Mucosa of gallbladder (tissue), 1 donor: ENCODE measurements around the gene INS. TPM values are rescaled to one million over a fixed set of nuclear protein-coding genes. Genes with fewer than 3 reads are reported as not detected.
A peak's percentile ranks its signal among the peaks of the same experiment; 100 is the strongest.

Experiments used
- DNase-seq: peaks from one replicate; pipeline ENCODE4 v3.0.0-alpha.2; 2020; ENCODE audit warnings: low spot score
- total RNA-seq: library from RNA; stranded (reverse); gene quantifications from one replicate; pipeline ENCODE4 v1.2.1, GENCODE V29; 2021
- donor health status: DM: no; HTN: no; CAD: no.

Gene INS
- total RNA-seq, 1 donor from 2014 or later: 1.2 TPM

DNA sequence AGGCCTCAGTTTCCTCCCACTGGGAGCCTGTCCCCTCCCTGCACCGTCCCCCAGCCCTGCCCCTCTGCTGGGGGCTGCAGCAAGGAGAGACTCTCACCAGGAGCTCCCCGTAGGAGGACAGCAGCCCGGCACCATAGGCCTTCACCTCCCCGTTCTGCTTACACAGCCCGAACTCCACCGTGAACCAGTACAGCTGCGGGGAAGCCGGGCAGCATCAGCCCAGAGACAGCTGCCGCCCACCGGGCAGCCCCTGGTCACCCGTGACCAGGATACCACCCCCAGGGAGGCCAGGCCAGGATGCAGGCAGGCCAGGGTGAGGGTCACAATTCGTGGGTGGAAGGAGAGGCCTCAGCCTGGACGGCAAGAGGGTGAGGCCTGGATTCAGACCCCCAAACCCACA lies 4.6 kb upstream of the INS start:
- DNase-seq: no peak

DNA sequence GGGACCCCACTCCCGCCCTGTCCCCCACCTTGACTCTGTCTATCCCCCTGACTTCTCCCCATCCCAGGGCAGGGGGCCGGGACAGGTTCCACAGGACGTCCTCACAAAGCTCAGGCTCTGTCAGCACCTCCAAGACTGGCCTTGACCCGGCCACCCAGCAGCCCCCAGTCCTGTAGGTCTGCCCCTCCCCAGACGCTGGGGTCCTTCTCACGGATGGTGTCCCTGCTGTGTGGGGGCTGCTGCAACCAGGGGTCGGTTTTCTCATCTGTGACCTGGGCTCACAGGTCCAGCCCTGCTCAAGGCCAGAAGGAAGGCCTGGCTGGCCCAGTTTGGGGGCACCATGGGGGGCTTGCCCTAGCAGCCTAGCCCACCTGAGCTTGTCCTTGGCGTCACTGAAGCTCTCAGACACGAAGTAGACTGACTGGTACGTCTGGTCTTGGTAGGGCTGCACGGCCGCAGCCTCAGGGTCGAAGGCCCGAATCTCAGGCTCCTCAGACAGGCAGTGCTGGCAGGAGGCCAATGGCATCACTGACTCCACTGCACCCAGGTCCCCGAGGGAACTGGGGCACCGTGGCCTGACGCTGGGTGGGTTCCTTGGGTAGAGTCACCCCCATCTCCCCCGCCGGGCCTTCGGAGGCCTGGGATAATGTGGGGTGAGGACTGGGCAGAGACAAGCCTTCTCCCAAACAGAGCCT lies 4.0 kb upstream of the INS start:
- DNase-seq: no peak

DNA sequence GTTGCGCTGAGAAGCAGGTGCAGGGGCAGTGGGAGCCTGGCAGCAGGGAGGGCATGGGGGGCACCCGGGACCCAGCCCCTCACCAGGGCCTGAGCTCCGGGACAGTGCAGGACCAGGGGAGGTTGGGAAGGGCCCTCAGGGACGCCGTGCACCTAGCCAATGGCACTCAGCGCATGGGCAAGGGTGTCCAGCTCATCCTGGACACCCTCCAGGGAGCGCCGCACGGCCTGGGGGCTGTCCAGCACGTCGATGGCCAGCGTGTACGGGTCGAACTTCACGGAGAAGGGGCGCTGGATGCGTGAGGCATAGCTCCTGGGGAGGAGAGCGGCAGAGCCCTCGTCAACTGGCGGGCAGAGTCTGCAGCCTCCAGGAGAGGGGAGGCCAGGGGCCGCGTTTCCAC lies 3.1 kb upstream of the INS start:
- DNase-seq: no peak

DNA sequence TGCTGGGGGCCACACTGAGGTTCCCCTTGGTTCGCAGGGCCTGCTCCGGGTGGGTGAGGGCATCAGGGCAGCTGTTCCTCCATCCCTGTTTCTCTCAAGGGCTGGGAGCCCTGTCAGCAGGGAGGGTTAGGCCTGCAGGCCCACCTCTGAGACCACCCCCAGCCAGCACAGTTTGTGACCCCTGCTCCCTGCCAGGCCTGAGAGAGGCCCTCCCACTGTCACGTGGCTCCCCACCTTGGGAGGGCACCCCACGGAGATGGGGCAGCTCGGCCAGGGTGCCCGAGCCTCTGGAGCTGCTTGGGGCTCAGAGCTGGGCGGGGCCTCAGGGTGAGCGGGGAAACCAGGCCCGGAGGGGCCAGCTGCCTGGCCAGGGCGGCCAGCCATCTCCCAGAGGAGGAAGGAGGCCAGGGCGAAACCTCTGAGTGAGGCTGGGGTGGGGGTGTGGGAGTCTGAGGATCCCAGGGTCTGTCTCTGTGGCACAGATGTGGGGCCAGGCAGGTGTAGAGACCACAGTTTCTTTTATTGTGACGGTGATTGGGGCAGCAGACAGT lies 2.5 kb upstream of the INS start:
- DNase-seq: no peak

DNA sequence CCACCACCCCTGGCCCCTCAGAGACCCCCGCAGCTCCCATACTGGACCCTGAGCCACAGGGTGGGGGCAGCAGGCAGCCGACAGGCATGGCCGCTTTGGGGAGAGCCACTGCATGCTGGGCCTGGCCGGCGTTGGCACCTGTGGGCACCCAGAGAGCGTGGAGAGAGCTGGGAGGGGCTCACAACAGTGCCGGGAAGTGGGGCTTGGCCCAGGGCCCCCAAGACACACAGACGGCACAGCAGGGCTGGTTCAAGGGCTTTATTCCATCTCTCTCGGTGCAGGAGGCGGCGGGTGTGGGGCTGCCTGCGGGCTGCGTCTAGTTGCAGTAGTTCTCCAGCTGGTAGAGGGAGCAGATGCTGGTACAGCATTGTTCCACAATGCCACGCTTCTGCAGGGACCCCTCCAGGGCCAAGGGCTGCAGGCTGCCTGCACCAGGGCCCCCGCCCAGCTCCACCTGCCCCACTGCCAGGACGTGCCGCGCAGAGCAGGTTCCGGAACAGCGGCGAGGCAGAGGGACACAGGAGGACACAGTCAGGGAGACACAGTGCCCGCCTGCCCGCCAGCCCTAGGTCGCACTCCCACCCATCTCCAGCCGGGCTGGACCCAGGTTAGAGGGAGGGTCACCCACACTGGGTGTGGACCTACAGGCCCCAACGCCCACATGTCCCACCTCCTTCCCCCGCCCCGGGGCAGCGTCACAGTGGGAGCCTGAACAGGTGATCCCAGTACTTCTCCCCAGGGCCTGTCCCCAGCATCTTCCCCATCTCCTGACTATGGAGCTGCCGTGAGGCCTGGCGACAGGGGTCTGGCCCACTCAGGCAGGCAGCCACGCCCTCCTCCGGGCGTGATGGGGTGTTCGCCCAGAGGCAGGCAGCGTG lies 1.2 kb downstream of the INS start:
- no peak for DNase-seq

DNA sequence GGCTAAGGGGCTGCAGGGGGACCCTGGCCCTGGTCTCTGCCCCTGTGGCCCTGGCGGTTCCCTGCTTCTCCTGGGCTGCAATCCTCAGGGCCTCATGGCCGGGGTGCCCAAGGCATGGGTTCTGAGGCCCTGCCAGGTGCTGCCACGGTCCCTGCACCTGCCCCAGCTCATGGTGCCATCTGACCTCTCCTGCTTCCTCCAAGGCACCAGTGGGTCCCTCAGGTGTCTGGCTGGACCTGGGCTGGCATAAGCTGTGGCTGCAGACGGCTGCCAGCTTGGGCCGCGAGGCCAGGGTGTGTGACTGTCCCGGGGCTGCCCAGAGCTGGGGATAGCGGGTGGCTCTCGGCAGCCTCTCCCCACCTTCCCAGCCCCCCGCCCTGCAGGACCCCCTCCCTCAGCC lies 2.0 kb downstream of the INS start:
- DNase-seq: no peak

DNA sequence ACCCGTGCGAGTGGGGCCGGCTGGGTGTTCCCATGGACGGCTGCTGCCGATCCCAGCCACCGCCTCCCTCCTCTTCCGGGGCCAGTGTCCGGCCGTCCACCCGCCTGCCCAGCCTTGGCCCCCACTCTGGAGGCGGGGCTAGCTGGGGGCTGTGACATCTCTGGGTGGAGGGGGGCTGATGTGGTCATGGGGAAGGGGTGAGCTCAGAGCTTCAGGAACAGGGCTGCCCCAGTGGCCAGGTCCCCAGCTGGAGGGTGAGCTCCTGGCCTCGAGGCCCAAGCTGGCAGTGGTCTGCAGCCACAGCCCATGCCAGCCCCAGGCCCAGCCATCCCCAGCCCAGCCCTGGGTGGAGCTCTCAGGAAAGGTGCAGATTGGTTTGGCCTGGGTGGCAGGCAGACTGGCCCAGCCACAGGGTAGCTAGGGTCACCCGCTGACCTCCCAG lies 2.7 kb downstream of the INS start:
- no peak for DNase-seq

DNA sequence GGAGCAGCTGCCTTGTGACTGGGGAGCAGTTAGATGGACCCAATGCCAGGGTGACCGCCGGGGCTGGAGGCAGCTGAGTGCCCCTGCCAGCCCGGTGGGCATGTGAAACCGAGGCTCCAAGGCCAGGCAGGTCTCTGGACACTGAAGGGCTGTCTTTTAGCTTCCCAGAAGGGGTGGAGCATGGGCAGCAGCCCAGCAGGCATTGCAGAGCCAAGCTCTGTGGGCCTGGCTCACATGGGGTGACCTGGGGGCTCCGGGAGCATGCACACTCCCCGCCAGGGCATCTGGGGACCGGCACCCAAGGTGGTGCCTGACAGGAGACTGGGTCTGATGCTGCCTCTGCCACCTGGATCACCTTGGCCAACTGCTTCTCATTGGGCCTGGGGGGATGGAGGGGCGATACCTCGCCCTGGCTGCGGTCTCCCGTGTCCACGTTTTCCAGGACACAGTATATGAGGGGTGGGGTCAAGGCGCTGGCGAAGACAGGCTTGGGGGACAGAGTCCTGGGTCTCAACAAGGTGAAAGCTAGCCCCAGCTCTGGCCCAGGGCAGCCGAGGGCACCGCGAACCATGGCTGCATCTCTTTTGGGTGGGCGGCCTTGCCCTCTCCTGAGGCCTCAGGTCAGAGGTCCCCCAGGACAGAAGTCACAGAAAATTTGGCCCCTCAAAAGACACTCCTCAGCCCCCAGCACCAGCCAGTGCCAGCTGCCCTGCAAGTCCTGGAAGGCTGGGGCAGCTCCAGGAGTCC lies 3.5 kb downstream of the INS start:
- no peak for DNase-seq

DNA sequence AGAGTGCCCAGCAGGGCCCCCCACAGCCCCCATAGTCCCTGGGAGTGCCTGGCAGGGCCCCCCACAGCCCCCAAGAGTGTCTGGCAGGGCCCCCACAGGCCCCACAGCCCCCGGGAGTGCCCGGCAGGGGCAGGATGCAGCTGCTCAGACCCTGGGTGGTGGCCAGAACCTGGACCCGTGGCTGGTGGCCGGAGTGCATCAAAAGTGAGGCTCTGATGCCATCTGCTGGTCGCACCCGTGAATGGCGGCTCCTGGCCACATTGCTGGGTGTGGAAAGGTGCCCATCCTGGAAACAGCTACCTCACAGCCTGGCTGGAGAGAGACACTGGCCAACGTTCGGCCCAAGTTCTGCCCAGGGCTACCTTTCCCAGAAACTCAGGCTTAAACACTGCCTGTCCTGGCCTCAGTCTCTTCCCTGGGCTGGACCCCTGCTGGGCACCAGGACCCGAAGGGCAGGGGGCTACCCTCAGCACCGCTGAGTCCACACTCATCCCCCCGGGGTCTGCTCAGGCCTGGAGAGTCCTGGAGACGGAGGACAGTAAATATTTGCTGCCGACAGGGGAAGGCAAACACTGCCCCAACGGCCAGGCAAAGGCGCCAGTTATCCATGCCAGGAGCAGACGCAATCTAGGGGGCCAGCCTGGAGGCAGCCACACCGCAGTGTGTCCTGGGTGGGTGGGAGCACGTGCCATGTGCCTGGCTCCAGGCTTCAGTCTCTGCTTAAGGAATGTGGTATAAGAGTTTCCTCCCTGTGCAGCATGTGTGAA lies 4.4 kb downstream of the INS start:
- DNase-seq: peak; percentile 71

DNA sequence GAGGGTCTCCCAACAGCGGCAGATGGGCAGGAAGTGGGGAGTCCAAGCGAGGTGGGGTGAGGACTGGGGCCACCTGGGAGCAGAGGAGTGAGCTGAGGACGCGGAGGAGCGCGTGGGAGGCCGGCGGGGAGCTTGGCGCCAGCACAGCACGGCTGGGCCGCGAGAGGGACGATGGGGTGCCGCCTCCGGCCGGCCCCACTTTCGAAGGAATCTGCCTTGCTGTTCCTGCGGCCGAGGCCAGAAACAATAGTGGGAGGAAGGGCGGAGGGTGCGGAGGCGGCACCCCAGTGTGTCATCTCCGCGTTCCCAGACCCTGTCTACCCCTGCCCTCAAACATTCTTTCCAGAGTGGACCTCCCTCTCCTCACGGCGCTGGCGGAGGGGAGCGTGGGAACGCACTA lies 5.5 kb downstream of the INS start:
- DNase-seq: no peak

DNA sequence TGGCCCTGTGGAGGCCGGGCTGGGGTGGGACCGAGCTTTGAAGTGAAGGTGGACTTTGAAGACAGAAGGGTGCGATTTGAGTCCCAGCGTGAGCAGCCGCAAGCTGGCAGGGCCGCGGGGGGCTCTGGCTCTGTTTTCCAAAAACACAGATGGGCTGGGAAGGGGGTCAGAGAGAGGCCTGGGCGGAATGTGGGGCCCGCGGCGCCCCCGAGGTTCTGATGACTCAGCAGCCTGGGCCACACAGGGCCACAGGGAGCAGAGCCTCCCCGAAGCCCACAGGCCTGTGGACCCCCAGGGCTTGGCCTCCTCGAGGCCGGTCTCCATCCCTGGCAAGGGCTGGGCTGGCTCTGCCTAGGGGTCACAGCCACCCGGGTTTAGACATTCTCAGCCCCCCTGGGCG lies 6.1 kb downstream of the INS start:
- DNase-seq: no peak

DNA sequence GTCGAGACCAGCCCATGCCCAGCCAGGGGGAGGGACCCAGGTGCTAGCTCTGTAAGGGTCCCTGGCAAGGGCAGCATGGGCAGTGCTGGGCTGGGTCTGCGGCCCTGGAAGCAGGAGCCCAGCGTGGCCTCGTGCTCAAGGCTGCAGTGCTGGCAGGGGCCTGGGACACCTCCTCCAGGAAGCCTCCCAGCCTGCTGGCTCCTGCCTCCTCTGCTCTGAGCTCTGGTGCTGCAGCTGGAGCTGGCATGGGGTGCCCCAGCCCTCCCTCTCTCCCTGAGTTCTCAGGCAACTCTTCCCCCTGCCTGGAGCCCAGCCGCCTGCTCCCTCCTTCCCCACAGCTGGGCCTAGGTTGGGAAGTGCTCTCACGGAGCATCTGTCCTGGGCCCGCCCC lies 6.8 kb downstream of the INS start:
- no peak for DNase-seq

DNA sequence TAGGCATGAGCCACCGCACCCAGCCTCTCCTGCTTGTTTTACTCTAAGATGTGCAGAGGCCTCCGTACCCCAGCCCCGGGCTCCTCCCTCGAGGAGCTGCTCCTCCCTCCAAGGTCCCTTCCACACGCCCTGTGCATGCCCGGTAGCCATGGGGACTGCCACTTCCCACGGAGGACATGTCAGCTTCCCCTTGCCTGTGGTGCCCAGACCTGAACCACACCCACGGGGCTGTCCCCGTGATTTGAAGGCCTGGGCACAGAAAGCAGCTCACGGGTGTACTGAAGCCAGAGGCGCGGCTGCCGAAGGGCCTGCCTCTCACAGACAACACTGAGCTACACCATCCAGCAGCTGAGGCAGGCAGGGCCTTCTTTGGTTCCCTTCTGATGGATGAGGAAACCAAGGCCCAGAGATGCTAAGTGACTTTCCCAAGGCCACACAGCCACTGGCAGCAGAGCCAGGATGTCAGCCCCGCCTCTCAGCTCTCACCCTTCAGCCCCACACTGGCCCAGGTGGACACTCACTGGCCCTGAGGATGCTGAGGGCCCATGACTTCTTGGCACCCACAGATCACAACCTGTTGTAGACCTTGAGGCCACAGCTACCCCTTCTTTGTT lies 7.3 kb downstream of the INS start:
- no peak for DNase-seq

DNA sequence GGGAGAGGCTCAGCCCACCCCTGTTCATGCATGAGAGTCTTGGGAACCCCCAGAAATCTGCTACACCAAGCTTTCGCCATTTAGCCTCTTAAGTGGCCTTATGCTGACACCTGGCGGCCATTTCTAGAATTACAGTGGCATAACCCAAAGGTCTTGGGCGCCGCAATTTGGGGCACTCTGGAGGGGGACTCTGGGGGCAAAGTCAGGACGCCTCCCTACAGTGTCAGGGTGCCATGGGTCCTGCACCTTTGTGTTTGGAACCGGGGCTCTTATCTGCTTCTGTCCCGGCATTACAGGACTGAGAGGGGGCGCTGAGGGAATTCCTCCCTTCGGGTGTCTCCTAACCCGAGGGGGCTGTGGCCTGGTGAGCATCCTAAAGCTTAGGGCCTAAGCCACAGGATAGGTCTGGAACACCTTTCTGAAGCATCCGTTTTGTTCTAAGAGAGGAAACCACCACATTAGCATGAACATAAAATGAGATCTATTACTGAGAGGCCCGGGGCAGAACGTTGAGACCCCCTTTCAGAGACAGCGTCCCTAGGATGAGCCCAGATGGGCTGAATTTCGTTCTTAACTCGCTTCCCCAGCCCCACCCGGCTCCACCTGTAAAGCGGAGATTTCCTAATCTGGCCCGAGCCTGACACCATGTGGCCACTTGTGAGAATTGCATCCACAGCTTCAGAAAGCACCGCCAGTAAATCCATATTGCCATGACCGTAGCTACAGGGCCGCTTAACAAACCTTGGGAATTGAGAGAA lies 9.3 kb downstream of the INS start:
- DNase-seq: peak; percentile 83

DNA sequence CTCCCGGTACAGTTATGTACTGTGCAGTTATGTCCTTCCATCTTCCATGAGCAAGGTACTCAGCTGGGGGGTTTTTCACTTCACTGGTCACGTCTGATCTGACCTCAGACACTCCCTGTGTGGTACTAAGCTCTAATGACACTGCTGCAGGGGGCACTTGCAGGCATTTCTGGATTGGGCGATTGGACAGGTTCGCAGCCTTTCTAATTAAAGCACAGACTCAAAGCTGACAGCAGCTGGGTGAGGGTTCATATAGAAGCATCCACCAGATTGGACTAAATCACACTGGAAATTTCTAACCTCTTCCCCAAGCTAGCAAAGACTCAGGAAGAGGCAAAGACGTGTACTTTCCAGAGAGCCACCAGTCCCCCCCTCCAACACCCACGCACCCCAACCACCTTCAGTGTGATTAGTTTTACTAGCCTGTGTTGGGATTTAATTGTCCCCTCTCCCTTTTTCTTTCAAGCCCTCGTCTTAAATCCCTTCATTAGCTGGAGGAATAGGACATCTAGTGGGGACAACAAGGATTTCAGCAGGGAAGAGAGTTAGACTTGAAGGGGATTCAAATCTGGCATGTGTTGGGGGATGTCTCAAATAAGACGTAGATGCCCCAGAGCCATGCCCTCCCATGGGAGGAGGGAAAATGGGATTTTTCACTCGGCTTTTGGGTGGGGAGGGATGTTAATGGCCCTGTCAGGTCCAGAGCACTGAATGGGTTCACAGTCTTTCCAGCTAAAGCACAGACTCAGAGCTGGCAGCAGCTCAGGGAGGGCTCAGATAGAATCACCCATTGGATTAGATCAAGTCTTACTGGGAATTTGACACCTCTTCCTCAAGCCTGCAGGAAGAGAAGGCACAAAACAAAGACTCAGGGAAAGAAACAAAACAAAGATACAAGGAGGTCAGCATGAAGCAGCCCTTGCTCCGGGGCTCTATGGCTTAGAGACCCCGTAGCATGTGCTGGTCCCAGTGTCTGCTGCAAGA lies 10.9 kb downstream of the INS start:
- DNase-seq: no peak

DNA sequence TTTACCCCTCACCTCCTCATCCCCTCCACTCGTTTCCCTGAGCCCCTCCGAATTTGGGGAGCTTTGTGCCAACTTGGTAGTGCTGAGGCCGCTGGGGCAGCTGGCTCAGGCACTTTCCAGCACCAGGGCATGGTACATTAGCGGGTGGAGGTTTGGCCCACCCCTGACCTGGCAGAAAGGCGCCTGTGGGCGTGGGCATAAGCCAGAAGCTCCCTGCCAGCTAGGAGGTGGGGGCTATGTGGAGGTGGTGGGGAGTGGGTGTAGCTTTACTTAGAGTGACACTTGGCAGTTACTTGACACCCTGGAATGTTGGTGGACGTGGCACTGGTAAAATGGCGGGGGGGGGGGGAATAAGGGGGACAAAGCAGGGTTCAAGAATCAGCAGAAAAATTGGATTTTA lies 11.5 kb downstream of the INS start:
- no peak for DNase-seq

DNA sequence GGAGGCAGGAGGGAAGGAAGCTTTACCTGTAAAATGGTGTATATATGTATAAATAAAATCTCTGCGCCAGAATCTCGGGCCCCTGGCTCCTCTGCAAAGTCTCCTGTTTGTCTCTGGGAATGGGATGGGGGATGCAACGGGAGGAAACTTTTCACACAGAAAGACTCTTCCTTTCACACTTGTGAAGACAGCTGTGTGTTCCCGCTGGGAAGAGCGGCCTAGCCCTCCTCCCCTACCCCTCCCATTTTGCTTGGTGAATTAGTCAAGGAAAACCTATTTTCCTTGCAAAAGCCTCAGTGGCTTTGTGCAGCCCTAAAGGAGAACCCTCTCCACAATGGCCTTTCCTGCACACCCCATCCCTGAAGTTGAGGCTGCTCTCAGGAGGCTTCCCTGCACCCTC lies 12.4 kb downstream of the INS start:
- no peak for DNase-seq

DNA sequence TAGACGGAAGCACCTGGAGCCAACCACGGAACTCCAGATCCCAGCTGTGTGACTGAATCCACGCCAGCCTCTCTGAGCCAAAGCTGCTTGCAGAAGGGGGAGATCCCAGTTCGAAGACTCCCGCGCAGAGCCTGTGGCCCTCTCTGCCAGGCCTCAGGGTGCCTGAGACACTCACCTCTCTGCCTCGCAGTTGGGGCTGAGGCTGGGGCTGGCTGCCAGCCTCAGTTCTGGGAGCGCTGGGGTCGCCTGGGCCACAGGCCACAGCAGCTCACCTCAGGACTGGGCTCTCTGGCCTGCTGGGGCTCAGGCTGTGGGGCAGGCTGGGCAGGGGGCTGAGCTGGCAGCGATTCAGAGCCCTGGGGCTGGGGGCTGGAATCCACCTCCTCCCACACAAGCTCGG lies 13.6 kb downstream of the INS start:
- DNase-seq: no peak

DNA sequence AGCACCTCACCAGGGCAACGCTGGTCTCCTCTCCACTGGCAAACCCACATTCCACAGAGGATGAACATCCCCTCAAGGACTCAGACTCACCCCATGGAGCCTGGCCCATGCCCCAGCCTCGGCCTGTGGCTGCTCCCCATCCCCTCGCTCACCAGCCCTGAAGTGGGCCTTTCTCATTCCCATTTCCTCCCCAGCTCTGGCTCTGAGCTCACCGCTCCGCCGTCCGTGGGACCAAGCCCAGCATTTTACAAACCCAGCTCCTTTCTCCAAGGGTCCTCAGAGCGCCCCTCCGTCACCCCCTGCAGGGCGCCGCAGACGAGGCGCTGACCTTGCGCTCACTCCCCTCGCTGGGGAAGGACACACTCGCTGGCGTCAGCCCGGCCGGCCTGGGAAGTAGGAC lies 15.0 kb downstream of the INS start:
- no peak for DNase-seq
